HG03354 (cell line): Measurements from ENCODE around the gene VSIG10L.

Experiments
- ATAC-seq: cut with Tn5 transposase; IDR thresholded peaks from one replicate; pipeline ENCODE4 v1.9.1; 2021; ENCODE audit warnings: mild to moderate bottlenecking; ENCODE audit not compliant: unreplicated experiment, poor library complexity, severe bottlenecking

Gene VSIG10L

DNA sequence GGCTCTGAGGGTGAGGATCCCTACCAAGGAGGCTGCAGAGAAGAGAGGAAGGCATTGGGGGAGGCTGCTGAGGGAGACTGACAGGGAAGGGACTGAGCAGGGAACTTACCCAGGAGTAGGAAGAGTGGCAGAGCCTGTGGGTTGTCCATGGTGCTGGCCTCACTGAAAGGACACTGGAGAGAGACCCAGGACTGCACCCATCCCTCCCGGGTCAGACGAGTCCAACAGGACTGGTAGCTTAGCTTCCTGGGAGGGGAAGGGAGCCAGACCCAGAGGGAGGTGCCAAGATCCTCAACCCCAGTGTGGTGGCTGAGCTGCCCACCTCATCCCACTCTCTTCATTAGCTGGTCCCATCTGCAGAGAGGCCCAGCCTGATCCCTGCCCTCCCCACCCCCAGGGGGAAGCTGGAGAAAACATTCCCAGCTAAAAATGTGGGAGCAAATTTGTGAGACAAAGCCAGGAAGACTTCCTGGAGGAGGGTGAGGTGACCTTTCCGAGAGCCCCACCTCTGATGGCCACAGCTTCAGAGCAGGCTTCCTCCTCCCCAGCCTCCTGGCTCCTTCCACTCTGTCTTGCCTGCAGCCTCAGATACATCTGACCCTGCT, at the start of gene VSIG10L:
Gene VSIG10L, minus strand, starts transcription at position 164 of the 605 bp plus-strand sequence. Its CDS starts 15 bp downstream, at position 149.
- no peak for ATAC-seq

DNA sequence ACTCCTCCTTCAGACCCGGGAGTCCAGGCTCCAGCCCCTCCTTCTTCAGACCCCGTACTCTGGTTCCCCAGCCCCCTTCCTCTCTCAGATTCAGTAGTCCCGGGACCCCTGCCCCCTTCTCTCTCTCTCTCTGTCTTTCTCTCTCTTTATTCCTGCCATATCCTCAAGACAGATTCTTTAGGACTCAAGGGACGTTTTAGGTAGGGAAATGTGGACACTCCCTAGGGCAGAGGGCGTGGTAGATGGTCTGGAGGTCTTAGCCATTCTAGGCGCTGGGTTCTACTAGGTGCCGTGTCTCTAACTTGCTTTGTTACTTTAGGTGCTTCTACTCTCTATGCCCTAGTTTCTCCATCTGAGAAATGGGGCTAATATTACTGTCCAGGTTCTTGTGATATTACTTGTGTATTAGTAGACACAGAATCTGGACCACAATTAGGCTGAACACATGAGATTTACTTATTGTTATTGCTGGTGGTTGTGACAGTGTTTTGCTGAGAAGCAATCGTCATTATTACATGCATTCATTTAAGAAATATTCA, 49.2 kb upstream of the VSIG10L start:
- ATAC-seq, result no peak

DNA sequence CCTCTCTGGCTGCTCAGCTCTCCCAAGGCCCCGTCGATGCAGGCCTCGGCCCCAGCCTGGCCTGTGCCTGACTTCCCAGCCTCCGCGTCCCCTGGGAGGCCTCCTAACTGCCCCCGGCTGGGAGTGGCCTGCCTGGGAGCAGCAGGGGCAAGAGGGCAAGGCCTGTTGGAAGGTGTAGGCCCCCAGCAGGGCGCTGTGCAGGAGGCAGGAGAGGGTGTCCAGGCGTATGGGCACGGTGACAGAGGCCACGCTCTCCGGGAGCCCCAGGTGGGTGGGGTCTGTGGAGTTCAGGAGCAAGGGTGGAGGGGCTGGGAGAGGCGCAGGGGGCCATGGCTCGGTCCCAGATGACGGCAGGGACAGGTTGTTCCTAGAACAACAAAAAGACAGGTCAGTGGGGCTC, 47.2 kb upstream of the VSIG10L start:
- no peak for ATAC-seq

DNA sequence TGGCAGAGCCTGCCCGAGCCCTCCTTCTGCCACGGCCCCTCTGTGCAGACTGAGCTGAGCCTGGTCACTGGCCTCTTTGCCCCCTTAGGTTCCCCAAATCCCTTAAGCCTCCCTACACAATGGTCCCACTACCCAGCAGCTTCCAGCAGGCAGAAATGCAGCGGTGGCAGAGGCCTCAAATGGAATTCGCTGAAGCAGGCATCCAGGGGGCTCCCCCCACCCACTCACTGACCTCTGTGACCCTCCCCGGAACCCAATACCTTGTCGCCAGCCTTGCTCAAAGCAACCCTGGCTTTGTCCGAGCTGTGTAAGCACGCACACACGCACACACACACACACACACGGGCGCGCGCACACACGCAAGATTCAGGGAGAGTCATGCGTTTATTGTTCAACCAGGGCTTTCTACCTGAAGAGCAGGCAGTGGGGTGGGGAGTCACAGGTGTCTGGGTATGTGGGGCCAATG, 46.0 kb upstream of the VSIG10L start, which contains the start of gene LIM2:
Gene LIM2, minus strand, starts transcription at position 51 of the 466 bp plus-strand sequence. CDS start 531 bp downstream, outside the sequence.
- no peak for ATAC-seq

DNA sequence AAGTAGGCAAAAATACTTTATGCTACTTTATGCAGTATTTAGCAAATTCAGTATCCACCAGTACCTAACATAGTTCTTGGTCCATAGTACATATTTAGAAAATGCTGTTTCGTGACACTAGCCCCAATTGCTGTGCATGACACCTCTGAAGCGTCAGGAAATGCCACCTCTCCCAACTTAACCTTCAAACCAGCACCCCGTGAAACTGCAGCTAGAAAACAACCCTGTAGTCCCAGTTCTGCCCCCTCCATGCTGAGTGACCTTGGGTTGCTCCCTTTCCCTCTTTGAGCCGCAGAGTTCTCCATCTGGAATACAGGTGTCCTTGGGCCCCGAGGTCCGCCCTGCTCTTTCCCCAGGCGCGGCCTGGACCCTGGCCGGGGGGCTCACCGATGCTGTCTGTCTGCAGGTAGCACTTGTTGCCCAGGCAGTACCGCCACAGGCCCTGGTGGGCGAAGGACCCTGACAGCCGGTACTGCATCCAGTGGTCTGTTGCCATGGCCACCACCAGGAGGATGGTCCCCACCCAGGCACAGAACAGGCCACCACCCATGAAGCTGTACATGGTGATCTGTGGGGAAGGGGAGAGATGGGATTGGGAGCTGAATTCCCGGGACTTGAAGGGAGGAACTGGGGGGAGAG, 45.1 kb upstream of the VSIG10L start:
- no peak for ATAC-seq

DNA sequence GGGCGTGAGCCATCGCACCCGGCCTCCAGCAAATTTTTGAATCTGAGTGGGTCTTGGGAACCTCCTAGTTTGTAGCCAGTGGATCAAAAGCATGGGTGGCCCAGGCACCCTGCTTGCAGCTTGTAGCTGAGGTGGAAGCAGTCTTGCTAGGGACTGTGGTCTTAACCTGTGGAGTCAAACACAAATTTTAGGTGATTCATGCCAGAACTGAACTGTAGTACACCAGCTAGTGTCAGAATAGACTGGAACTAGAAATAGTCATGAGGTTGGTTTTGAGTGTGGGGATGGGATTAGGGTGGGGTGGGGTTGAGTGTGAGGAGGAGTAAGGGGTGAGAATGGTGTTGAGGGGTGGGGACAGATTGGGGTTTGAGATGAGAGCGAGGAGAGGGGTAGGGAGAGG, 40.1 kb upstream of the VSIG10L start:
- ATAC-seq, result no peak

DNA sequence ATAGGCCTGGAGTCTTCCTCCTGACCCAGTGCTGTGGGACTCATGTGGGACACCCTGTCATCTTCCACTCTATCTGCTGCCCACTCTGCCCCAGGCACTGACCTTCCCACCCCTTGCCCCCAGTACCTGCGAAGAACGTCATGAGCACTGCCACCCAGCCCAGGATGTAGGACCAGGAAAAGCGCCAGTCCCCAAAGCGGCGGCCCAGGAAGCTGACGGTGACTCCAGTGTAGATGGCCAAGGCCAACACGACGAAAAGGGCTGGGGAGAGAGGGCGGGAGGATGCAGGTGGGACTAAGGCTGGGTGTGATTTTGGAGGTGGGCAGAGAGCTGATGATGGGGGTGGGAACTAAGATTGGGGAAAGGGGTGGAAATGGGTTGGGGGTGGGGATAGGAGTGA, 38.4 kb upstream of the VSIG10L start:
- ATAC-seq, result no peak

DNA sequence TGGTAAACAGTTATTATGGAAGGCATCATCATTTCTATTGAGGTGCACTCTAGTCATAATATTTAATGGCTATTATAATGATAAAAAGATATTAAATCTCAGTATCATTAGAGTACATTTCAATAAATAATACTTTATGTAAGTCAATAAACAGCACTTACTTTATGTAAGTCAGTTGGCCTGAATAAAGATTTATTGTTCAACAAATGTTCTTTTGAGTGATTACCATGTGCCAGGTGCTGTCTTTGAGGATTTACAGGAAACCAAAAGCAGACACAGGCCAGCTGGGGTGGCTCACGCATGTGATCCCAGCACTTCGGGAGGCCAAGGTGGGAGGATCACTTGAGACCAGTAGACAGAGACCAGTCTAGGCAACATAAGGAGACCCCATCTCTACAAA, 35.5 kb upstream of the VSIG10L start:
- no peak for ATAC-seq

DNA sequence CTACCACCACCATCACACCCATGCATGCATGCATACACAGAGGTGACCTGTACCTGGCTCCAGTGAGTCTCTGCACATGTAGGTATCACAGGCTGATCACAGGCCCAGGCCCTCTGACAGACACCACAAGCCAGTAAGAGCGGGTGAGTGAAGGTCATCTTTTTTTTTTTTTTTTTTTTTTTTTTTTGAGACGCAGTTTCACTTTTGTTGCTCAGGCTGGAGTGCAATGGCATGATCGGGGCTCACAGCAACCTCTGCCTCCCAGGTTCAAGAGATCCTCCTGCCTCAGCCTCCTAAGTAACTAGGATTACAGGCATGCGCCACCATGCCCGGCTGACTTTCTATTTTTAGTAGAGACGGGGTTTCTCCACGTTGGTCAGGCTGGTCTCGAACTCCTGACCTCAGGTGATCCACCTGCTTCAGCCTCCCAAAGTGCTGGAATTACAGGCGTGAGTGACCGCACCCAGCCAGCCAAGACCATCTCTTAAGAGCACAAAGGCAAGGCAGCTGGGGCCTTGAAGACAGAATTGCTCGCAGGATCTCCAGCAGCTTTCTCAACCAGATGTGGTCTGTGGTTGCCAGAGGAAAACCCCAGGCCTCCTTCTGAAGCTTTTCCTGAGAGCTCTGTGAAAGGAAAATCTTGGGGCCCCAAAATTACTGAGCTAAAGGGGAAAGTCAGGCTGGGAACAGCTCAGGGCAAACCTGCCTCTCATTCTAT, 33.7 kb upstream of the VSIG10L start:
- ATAC-seq, result no peak

DNA sequence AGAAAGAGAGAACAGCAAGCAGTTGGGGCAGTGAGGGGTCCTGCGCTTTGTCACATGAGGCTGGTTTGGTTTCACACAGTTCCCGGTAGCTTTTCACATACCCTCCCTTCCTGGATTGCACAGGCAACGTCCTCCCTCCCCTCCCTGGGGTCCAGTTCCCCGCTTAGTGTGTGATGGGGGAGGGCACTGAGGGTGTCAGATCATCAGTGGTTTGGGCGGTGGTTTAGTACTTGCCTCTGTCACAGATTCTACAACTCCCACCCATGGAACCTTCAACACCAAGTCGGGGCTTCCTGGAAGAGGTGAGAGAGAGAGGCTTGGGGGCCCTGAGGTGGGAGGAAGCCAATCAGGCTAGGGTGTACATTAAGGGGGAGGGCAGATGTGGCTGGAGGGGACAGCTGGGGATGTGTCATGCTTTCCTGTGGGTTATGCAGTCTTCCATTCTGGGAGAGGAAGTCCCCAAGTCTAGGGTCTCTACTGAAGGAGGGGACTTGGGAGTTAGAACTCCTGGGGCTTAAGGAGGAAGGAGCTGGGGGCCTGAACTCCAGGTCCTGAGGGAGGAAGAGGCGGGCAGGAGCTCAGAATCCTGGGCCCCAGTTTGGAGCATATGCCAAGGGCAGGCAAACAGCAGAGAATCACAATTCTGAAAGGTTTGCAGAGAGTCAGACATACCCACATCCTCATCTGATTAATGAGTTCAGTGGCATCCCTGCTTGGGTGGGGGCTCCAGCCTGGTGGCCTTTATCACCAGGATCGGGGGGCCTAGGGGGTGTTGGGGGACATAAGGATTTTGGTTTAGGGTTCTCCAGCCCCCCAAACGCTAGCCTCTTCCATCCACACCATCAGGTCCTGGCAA, 30.9 kb upstream of the VSIG10L start, which contains the start of gene NKG7:
Gene NKG7, minus strand, starts transcription at position 6 of the 856 bp plus-strand sequence. CDS start 119 bp downstream, outside the sequence.
- peak; percentile 42 for ATAC-seq

DNA sequence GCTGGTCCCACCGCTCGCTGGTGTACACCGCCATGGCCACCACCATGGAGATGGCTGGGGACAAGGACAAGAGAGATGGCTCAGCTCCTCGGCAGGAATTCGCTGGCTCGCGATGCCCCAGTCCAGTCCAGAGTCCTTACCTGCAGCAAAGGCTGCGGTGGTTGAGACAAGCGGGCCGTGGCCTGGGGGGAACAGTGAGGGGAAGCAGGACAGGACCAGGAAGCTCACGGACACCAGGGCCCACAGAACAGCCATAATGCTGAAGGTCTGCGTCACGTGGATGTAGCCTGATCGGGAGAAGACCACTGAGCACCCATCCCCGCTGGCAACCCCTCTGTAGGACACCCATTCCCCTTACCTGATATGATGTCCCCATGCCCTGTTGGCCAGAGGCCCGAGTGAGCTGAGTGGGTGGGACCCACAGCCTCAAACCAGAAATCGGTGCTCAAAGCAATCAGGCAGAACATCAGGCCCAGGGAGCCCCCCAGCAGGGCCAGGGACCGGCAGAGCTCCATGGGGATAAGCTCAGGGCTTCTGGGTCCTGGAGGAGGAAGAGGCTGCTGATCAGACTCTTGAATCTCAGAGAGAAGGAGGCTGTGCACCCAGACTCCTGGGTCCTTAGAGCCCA, 30.2 kb upstream of the VSIG10L start:
- ATAC-seq, result no peak

DNA sequence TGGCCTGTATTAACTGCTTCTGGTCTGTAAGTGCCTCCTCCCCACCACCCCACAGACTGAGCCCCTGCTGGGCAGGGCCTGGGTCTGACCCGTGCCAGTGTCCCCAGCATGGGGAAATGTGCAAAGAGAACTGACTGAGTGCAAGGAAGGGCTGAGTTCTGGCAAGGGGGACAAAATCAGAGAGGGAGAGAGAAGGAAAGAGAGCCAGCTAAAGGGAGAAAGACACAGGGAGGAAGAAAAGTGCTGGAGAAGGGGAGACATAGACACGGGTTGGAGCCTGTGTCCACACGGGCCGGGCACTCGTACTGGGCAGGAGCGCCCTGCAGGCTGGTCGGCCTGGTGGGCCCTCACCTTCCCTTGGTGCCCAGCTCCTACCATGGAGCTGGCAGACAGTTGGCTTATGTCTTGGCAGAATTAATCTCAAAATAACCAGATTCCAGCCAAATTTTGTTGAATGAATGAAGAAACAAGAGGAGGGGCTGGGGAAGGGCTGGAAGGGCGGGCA, 29.3 kb upstream of the VSIG10L start:
- no peak for ATAC-seq

DNA sequence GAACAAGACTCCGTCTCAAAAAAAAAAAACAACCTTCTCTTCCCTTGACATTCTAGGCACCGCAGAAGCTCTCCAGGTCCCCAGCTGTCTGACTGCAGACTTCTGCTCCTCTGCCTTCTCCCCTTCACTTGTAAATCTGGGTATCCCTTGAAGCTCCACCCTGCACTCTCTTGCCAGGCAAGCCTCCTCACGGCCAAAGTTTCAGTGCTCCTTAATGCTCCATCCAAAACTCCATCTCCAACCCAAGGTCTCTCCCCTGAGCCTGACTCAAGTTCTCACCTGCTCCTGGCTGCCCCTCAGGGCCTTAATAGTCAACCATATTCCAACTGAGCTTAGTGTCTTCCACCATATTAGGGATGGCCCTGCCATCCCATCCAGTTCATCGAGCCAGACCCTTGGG, 28.3 kb upstream of the VSIG10L start:
- ATAC-seq, result no peak

DNA sequence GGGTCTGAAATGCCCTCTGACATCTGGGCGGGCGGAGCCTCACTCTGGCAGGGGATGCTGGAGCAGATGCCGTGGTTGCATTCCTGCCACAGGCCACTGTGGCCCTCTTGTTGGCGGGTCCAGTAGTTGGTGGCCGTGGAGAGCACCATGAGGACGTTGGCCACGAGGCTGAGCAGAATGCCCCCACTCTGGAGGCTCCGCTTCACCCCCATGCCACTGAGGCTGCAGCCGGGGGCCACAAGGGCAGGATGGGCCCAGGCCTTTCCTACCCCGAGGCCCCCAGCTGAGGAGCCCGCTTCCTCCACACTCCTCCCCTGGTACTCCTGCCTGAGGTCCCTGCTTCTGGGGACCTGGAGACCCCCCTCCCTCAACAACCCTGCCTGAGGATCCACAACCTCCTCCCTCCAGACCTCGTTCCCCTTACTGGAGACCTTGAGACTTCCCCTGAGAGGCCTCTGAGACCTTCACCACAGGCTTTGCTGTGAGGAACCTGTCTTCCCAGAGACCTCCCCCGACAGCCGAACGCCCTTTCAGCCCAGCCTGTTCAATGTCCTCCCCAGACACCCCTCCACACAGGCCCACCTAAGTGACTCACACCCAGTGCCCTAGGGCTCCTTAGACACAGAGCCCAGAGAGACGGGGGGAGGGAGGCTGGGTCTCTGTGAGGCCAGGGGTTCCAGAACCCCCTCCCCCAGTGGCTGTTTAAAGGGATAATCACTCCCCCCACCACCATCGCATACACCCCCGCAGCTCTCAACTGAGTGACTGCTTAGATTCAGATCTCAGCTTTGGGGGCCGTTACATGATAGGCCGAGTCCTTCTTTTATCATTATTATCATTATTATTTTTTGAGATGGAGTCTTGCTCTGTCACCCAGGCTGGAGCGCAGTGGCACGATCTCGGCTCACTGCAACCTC, 26.7 kb upstream of the VSIG10L start, which contains the start of gene CLDND2:
Gene CLDND2, minus strand, starts transcription at position 638 of the 917 bp plus-strand sequence. Its CDS starts 426 bp downstream, at position 212.
- ATAC-seq, result no peak

DNA sequence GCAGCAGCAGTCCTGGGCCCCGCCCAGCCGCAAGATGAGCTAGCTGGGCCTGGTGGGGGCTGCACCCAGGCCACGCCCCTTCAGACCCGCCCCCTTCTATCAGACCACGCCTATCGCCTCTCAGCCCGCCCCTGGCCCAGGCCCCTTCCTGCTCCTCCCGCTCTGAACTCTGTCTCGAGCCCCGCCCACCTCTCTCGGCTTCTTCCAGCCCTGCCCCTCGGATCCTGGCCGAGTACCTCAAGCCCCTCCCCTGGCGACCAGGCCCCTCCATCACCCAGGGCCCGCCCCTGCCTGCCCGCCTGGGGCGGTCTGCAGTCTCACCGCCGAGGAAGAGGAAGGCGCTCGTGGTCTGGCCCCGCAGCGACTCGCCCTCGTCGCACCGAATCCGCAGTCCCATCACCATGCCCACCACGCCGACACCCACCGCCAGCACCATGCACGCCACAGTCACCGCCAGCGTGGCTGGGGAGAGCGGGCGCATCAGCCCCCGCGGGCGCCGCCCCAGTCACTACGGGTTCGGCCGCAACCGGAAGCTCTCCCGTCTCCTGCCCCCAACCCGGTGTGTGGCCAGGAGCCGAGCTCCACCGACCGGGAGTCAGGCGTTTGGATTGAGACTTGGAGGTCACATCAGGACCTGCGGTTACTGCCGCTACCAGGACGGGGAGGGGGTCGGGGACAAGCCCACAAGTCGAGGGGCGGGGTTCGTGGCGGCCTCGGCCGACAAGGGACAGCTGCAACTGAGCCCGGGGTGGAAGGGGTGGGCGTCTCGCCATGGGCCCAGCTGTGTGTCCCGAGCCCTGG, 25.8 kb upstream of the VSIG10L start:
- ATAC-seq, result peak; percentile 77

DNA sequence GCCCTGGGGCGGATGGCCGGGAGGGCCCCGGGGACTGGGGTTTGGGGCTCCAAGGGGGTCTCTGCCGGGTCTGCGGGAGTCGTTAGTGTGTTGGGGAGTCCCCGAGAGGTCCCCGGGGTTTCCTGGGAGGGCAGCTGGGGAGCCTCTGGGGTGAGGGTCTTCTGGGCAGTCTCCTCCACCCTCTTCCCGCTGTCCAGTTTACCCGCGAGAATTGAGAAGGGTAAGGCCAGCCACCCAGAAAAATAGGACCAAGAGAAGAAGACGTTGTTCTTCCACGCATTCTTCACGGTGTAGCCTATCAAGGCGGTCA, 25.3 kb upstream of the VSIG10L start:
- no peak for ATAC-seq
